Stimulated activated naive CD8-positive, alpha-beta T cell treated with anti-CD3 and anti-CD28 coated beads, Interleukin-15, amount 100 ng/mL, for 72 hours (primary cell): Measurements from ENCODE around the gene GADL1.

Source experiments
- ATAC-seq: fragments of 150-1000 bp; cut with Tn5 transposase; 2 replicates; pipeline ENCODE4 v1.10.0; 2021; ENCODE audit warnings: mild to moderate bottlenecking, moderate library complexity
- DNase-seq, 2 donors: peaks; one replicate each; pipeline ENCODE4 v3.0.0; 2021 to 2022
- H3K27ac Mint-ChIP-seq, 2 donors: one replicate each; pipeline ENCODE4 v1.8.0; 2022; ENCODE audit warnings: mild to moderate bottlenecking in 2 of 2, mixed read lengths in 2 of 2, moderate library complexity in 2 of 2
- H3K27me3 Mint-ChIP-seq: one replicate; pipeline ENCODE4 v1.8.0; 2022; ENCODE audit warnings: mixed read lengths
- H3K4me1 Mint-ChIP-seq: one replicate; pipeline ENCODE4 v1.8.0; 2022; ENCODE audit warnings: mild to moderate bottlenecking, mixed read lengths
- H3K4me3 Mint-ChIP-seq, 2 donors: one replicate each; pipeline ENCODE4 v1.8.0; 2022; ENCODE audit warnings: mild to moderate bottlenecking in 2 of 2, mixed read lengths in 2 of 2, moderate library complexity in 1 of 2
- H3K9me3 Mint-ChIP-seq, 2 donors: one replicate each; pipeline ENCODE4 v1.8.0; 2022; ENCODE audit warnings: mixed read lengths in 2 of 2

The GADL1 gene

DNA sequence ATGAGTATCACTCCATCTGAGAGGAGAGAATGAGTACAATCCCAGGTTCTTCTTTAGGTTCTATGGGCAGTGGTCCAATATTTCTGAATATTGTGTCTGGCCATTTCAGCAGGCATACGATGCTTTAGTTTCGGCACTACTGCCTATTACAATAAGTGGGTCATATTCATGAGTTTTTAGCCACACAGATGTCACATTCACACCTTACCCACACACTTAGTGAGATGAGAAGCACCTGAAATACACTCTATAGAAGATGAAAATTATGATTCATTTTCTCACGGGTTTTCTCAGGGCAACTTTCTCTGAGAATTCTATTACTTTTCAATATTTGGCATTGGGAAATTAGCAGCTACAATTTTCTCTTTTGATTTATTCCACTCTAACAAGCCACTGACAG, 155.9 kb downstream of the GADL1 start:
- ATAC-seq (peak; percentile 94), DNase-seq (no peak)
- peak overlapping the region in 1 of 2 donors; percentile 4 for H3K27ac Mint-ChIP-seq
- H3K9me3 Mint-ChIP-seq: peaks cover 0 to 6% of the 10 kb centered on the region in 2 donors
- H3K27me3 Mint-ChIP-seq: no peaks in the 10 kb centered on the region
- no peak overlapping the region for H3K4me3 Mint-ChIP-seq
- H3K4me1 Mint-ChIP-seq: peaks cover 59% of the 10 kb centered on the region

DNA sequence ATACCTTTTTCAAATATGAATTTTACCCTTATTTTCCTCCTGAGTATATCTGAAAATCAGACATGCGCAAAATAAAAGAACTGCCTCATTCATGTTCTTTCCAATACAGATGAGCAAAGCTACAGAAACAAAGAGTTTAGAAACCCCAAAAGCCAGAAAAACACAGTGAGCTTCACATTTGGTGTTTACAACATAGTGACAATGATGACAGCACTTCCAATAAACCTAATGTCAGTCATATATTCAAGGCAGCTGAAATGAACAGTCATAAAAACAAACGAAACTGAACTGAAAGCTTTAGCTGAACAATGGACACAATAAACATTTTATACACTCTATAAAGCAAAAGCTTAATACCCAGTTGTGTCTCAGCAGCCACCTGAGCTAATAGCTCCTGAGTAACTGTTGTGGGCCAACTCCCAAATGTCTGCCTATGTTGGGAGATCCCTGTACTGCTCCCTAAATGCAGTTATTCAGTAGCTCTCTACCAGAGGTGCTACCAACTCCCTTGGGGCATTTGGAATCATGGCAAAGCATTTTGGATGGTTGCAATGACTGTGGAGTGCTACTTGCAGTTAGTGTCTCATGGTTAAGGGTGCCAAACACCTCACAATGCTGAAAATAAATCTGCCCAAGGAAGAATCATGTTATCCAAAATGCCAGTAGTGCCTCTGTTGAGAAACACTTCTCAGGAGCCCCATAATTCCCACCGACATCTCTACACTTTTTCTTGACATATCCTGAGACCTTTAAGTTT, 156.5 kb downstream of the GADL1 start:
- H3K27me3 Mint-ChIP-seq: no peaks in the 10 kb centered on the region
- ATAC-seq: peak; percentile 74
- H3K4me1 Mint-ChIP-seq: peaks cover 56% of the 10 kb centered on the region

DNA sequence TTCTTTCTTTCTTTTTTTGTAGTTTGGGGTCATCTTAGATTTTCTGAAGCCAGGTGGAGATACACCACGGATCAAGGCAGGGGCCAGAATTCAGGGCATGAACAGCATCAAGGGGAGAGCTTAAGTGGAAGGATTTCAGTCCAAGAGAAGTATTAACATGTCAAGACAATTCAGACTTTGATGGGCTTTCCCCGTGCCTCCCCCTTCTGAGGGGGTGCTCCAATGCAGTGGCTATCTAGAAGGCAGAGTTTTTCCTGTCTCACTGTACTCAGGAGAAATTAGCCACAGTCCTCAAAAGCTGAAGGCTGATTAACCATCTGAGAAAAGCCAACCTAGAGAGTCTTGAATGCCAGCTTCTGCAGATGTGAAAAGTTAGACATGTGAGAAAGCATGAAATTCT, 160.8 kb downstream of the GADL1 start:
- Mint-ChIP-seq H3K4me3 (peak overlapping the region; percentile 10 to 48), H3K27me3 (no peaks in the 10 kb centered on the region), H3K4me1 (peaks cover 75% of the 10 kb centered on the region), H3K27ac (peak overlapping the region; percentile 52 to 82), H3K9me3 (peaks cover 0 to 6% of the 10 kb centered on the region in 2 donors)
- ATAC-seq (no peak), DNase-seq (no peak)

More for the DNA sequence above, 156.5 kb downstream of the GADL1 start:
- peak overlapping the region; percentile 77 to 93 for H3K27ac Mint-ChIP-seq
- H3K4me3 Mint-ChIP-seq: peak overlapping the region; percentile 40 to 53
- DNase-seq: no peak
- peaks cover 0 to 6% of the 10 kb centered on the region in 2 donors for H3K9me3 Mint-ChIP-seq

DNA sequence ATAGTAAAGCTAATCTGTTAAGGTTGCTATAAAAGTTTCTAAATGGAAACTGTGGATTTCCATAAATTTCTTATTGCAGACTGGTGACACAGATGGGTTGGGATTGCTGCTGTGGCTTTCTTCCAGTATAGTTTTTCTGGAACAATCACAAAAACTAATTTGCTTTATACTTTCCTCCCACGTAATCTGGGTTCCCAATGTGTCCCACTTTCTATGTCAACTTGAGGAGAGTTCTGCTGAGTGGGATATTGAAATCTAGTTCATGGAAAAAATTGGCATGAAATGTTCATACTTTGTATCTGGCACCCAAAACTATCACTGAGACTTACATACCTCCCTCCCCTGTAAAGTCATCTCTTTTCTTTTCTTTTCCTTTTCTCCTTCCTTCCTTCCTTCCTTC, 161.3 kb downstream of the GADL1 start:
- H3K4me1 Mint-ChIP-seq: peaks cover 70% of the 10 kb centered on the region
- H3K4me3 Mint-ChIP-seq: peak overlapping the region in 1 of 2 donors; percentile 10
- no peaks in the 10 kb centered on the region for H3K27me3 Mint-ChIP-seq

DNA sequence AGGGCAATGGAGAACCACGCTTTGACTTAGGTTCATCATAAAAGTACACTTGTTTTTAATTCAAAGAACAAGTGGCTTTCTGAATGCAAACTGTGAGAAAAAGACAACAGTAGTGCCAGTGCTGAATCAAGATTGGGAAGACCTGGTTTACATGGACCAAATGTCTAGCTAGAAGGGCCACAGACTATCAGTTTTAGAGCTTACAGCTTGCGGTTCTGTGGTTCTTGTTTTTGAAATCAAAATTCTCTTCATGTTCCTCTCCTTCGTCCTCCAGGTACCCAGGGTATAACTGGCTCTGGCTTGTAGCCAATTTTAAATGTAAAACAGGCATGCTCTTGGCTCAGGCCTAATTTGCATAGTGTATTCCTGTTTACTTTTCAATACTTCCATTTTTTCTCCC, 163.5 kb downstream of the GADL1 start:
- no peak for ATAC-seq
- Mint-ChIP-seq H3K9me3 (peaks cover 0 to 6% of the 10 kb centered on the region in 2 donors), H3K27ac (no peak overlapping the region), H3K4me1 (peaks cover 55% of the 10 kb centered on the region), H3K4me3 (peak overlapping the region; percentile 33 to 48), H3K27me3 (no peaks in the 10 kb centered on the region)
- no peak for DNase-seq

More for the DNA sequence above, 161.3 kb downstream of the GADL1 start:
- no peak for DNase-seq
- no peak overlapping the region for H3K27ac Mint-ChIP-seq
- peaks cover 0 to 6% of the 10 kb centered on the region in 2 donors for H3K9me3 Mint-ChIP-seq
- ATAC-seq: no peak

DNA sequence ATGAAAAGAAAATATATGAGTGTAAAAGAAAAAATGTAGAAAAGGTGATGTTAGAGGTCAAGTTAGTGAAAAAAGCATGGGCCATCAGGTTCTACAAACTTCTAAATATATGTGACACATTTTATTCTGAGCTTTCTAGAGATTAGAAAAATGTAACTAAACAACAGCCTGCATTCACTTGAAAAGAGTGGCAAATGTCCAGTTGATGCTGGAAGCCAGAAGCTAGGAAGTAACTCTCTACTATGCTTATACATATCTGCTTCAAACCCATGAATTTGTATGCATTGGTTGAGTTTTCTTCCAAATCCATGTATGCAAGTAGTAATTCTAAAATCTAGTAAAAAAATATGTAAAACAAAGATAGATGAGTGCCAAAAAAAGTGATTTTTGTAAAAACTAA, 164.5 kb downstream of the GADL1 start:
- no peak overlapping the region for H3K27ac Mint-ChIP-seq
- ATAC-seq: no peak
- peaks cover 55% of the 10 kb centered on the region for H3K4me1 Mint-ChIP-seq
- H3K9me3 Mint-ChIP-seq: peaks cover 8% of the 10 kb centered on the region in 2 donors
- H3K27me3 Mint-ChIP-seq: no peaks in the 10 kb centered on the region
- H3K4me3 Mint-ChIP-seq: no peak overlapping the region
- DNase-seq: no peak

DNA sequence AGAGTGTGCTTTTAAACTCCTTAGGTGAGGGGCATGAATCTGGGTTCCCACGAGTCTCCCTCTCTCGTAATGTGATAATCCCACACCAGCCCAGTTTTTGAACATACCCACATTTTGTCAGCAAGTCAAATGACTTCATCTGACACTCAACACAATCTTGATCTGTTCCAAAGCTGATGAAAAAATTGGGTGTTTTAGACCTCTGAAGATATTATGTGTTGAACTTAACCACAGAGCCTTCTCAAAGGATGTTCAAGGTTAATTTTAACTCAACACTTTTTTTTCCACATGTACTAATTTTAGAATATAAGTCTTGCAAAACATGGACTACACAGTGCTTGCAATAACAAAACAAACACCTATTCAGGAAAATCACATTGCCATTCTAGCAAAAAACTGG, 164.9 kb downstream of the GADL1 start:
- Mint-ChIP-seq H3K4me3 (peak overlapping the region in 1 of 2 donors; percentile 20), H3K27ac (no peak overlapping the region), H3K9me3 (peaks cover 12% of the 10 kb centered on the region in 2 donors), H3K4me1 (peaks cover 55% of the 10 kb centered on the region), H3K27me3 (no peaks in the 10 kb centered on the region)
- no peak for ATAC-seq
- DNase-seq: no peak

DNA sequence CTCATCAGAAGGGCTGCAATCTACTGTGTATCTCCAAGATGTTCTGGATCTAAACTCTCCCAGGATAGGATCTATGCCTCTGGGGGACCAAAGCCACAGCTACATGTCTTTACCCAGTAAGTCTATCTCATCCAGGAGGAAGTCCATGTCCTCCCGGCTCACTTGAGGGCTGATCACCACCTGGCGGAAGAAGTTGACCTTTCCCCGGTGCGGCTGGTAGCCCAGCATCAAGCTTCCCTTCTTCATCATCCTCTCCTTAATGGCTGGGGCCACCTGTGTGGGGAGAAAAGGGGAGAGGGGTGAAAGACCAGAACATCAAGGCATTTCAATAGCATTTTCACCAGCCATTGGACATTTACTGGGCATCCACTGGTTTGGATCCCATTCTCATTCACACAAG, 166.3 kb downstream of the GADL1 start:
- H3K9me3 Mint-ChIP-seq: peaks cover 12 to 14% of the 10 kb centered on the region in 2 donors
- peaks cover 45% of the 10 kb centered on the region for H3K4me1 Mint-ChIP-seq
- DNase-seq (no peak), ATAC-seq (no peak)
- no peak overlapping the region for H3K27ac Mint-ChIP-seq
- no peaks in the 10 kb centered on the region for H3K27me3 Mint-ChIP-seq
- H3K4me3 Mint-ChIP-seq: no peak overlapping the region

DNA sequence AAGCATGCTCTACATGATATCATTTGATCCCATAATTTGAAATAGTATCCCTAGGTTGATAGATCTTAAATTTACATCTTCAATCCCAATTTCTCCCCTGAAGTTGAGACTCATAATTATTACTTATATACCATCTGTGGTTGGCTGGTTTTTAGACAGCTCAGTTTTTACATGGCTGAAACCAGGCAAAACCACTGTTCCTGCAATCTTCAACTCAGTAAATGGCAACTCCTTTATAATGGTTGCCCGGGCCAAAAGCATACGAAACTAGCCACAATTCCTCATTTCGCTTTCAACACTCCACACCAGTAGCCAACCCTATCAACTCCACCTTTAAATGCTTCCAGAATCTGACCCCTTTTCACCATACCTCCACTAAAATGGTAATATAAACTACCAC, 169.6 kb downstream of the GADL1 start:
- Mint-ChIP-seq H3K4me1 (peaks cover 21% of the 10 kb centered on the region), H3K27ac (no peak overlapping the region), H3K27me3 (no peaks in the 10 kb centered on the region), H3K4me3 (no peak overlapping the region), H3K9me3 (peaks cover 14 to 18% of the 10 kb centered on the region in 2 donors)
- no peak for DNase-seq
- no peak for ATAC-seq

DNA sequence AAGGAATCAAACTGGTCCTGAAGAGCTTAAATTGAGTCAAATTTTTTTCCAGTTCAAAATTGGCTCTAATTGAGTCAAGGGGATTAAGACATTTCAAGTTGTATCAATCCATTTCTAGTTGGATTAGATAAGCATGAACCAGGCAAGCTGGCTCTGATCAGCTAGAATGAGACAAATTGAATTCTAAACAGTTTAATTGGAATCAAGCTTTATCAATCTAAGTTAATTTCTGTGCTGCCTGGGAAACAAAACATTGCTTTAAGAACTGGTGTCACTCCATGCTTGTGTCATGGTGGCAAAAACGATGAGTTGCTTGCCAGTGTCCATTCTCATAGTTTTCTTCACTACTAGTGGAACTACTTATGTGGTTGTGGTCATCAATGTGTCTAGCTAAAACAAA, 171.2 kb downstream of the GADL1 start:
- Mint-ChIP-seq H3K27ac (no peak overlapping the region), H3K4me1 (peaks cover 11% of the 10 kb centered on the region), H3K9me3 (peaks cover 14 to 18% of the 10 kb centered on the region in 2 donors), H3K27me3 (no peaks in the 10 kb centered on the region), H3K4me3 (no peak overlapping the region)
- DNase-seq (no peak), ATAC-seq (no peak)

DNA sequence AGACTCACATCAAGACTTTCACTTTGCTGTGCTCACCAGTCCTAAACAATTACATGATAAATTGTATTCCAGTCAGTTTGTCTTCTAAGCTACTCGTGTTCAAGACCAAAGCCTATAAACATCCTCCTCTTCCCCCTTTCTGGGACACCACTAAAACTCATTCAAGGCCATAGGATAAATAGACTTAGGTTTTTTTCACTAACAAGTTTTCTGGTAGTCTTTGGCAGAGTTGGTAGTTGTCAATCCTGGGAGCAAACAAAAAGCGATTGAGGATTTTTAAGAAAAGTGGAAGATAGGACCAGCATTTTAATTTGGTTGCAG, 173.2 kb downstream of the GADL1 start:
- H3K9me3 Mint-ChIP-seq: peaks cover 14 to 18% of the 10 kb centered on the region in 2 donors
- H3K27ac Mint-ChIP-seq: no peak overlapping the region
- no peak overlapping the region for H3K4me3 Mint-ChIP-seq
- ATAC-seq: no peak
- peaks cover 11% of the 10 kb centered on the region for H3K4me1 Mint-ChIP-seq
- no peak for DNase-seq
- H3K27me3 Mint-ChIP-seq: no peaks in the 10 kb centered on the region

DNA sequence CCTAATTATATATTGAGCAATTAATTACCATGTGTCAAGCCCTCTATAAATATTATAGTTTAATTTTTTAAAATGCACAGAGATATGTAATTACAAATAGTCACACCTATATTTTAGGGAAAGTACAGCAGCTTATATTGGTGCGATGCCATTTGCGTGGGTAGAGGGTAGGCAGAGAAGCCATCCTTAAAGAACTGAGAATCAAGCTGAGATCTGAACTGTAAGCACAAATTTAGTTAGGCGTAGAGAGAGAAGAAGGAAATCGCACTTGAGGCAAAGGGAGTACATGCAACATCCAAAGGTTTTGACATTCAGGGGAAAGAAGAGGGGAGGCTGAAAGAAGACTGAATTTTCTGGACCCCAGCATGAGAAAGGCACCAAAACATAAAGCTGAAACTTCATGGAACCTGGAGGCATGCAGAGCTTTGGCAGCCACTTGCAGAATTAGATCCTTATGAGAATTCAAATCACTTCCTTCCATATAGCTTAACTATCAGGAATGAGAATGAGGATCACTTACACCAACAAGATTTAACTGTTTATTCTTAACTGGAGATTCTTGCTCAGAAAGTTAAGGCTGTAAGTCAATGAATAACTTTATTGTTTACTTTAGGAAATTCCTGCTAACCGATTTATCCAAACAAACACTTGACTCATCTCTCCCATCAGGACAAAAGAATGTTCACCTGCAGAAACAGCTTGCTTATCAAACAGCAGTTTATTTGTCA, 173.7 kb downstream of the GADL1 start:
- Mint-ChIP-seq H3K27ac (no peak overlapping the region), H3K27me3 (no peaks in the 10 kb centered on the region), H3K4me1 (peaks cover 11% of the 10 kb centered on the region)

DNA sequence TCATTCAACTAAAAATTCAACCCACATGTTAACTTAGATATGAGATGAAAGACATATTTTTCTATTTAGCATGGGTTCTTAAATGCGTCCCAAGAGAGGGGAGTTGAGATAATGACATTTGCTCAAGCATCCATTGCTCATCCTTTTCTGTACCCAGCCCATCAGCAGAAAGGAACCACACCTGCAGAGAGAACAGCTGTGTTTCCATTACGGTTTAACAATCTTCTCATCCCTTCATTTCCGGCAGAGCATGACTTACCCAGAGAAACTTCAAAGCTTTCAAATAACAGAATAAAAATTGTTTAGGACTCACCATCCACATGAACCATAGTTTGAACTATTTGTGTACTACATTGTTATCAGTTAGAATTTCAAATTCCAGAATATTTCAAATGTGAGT, 174.9 kb downstream of the GADL1 start:
- Mint-ChIP-seq H3K9me3 (peaks cover 2 to 7% of the 10 kb centered on the region in 2 donors), H3K4me1 (no peaks in the 10 kb centered on the region), H3K27ac (no peak overlapping the region), H3K27me3 (no peaks in the 10 kb centered on the region), H3K4me3 (no peak overlapping the region)
- ATAC-seq (no peak), DNase-seq (no peak)

More for the DNA sequence above, 173.7 kb downstream of the GADL1 start:
- DNase-seq (no peak), ATAC-seq (no peak)
- no peak overlapping the region for H3K4me3 Mint-ChIP-seq
- peaks cover 14 to 18% of the 10 kb centered on the region in 2 donors for H3K9me3 Mint-ChIP-seq

DNA sequence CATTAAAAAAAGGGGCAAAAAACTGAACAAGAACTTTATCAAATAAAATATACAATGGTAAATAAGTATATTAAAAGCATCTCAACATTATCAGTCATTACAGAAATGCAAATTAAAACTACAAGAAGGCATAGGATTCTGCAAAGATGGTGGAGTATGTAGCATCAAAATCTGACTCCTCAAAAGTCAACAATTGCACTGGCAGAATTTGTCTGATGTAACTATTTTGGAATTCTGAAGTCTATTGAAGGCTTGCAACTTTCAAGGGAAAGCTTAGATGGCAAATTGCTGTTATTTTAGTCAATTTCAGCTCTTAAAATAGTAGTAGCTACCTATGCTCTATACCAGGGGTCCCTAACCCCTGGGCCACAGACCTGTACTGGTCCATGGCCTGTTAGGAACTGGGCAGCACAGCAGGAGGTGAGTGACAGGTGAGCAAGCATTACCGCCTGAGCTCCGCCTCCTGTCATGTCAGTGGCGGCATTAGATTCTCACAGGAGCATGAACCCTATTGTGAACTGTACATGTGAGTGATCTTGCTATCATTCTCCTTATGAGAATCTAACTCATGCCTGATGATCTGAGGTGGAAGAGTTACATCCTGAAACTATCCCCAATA, 180.5 kb downstream of the GADL1 start:
- Mint-ChIP-seq H3K27me3 (no peaks in the 10 kb centered on the region), H3K9me3 (no peaks in the 10 kb centered on the region), H3K27ac (no peak overlapping the region), H3K4me1 (peaks cover 5% of the 10 kb centered on the region), H3K4me3 (no peak overlapping the region)
- ATAC-seq (no peak), DNase-seq (no peak)

DNA sequence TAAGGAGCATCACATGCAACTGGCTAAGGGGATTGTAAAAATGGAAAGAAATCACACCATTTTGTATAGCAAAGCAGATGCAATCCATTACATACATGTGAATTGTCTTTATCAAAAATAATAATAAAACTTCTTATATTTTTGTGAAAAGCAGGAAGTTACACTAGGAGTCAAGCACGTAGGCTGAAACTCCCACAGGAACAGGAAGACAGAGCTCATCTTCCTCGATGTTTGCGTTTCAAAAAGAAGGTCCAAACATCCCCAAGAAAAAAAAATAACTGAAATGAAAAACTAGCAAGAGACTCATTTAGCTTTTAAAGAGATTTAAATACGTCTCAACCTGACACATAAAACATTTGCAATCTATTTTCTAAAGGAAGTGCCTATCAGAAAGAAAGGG, 181.5 kb downstream of the GADL1 start:
- no peak for DNase-seq
- Mint-ChIP-seq H3K4me1 (peaks cover 15% of the 10 kb centered on the region), H3K27me3 (no peaks in the 10 kb centered on the region), H3K4me3 (peak overlapping the region; percentile 40 to 61), H3K27ac (peak overlapping the region in 1 of 2 donors; percentile 20), H3K9me3 (no peaks in the 10 kb centered on the region)
- ATAC-seq: no peak

DNA sequence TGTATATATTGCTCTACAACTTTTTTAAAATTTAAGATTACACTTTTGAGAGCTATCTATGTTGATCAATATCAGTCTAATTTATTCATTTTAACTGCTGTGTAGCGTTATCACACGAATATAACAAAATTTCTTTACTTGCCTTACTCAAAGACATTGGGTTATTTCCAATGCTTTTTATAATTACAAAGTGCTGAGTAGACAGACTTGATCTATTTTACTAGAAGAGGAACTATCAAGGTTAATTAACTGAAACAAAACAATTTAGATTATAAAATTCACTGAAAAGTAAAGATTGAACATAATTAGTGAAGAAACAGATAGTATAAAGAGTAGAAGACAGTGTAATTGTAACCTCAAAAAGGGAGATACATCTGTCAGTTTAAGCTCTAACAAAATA, 182.6 kb downstream of the GADL1 start:
- Mint-ChIP-seq H3K27ac (no peak overlapping the region), H3K9me3 (peaks cover 5 to 6% of the 10 kb centered on the region in 2 donors), H3K4me3 (no peak overlapping the region), H3K4me1 (peaks cover 15% of the 10 kb centered on the region), H3K27me3 (no peaks in the 10 kb centered on the region)
- ATAC-seq (no peak), DNase-seq (no peak)
